Right lobe of liver (tissue), 6 donors: ENCODE data around the gene KRTAP5-1. TPM values are rescaled to one million over a fixed set of nuclear protein-coding genes. Genes with fewer than 3 reads are reported as not detected.

Source experiments
- ATAC-seq, 4 donors: fragments of 200-7000 bp; cut with Tn5 transposase; one replicate each; pipeline ENCODE4 v1.9.1; 2020; ENCODE audit warnings: mild to moderate bottlenecking in 4 of 4, moderate library complexity in 4 of 4
- DNase-seq, 3 donors: peaks; one replicate each; pipeline ENCODE4 v3.0.0-alpha.2; 2020
- H3K27ac ChIP-seq, 3 donors: fragments of 200-600 bp; one replicate each; pipeline ENCODE4 v1.8.0; 2022
- H3K27me3 ChIP-seq, 2 donors: fragments of 200-600 bp; one replicate each; pipeline ENCODE4 v1.8.0; 2022
- H3K36me3 ChIP-seq, 4 donors: fragments of 200-600 bp; sonication (generic) in 1 of 4; one replicate each; pipeline versions ENCODE4 v1.5.1 to v1.8.0; 2017 to 2022; ENCODE audit warnings: control low read depth in 1 of 4
- H3K4me1 ChIP-seq, 4 donors: fragments of 200-600 bp; sonication (generic) in 1 of 4; one replicate each; pipeline versions ENCODE4 v1.5.1 to v1.8.0; 2017 to 2022; ENCODE audit warnings: control low read depth in 1 of 4
- H3K4me3 ChIP-seq, 3 donors: fragments of 200-600 bp; one replicate each; pipeline ENCODE4 v1.8.0; 2022
- H3K9me3 ChIP-seq, 4 donors: fragments of 200-600 bp; sonication (generic) in 1 of 4; one replicate each; pipeline versions ENCODE4 v1.5.1 to v1.8.0; 2017 to 2022; ENCODE audit warnings: control low read depth in 1 of 4
- POLR2A ChIP-seq: fragments of 450-650 bp; IDR thresholded peaks from one replicate; pipeline ENCODE4 v1.6.1; 2017; ENCODE audit warnings: antibody characterized with exemption, mild to moderate bottlenecking
- WGBS: methylation state at CpG from one replicate; pipeline ENCODE4 v1.1.6; 2018; ENCODE audit warnings: low coverage, low lambda C conversion rate; ENCODE audit not compliant: insufficient coverage; ENCODE audit errors: missing lambda C conversion rate; 5-methylcytosine and 5-hydroxymethylcytosine counted together
- intact Hi-C, 2 donors: fragments of 100-400 bp; cut with DNase I; formaldehyde crosslinking; loops; one replicate each; pipeline versions ENCODE4 v1.11.2 to v1.14.1; 2022
- total RNA-seq, 6 experiments: library from RNA; depleted of rRNA in 2 of 6; stranded (reverse); fragments of >200 nt in 2 of 6; fragmentation: NEBNext Ultra II Directional in 3 of 6; extraction: Animal tissue kit (Norgen Biotek cat#: 25700) in 3 of 6; gene quantifications; one replicate each; pipeline versions ENCODE4 v1.1.0 to v1.2.4, GENCODE V29; 2016 to 2023
- TF ChIP-seq, protein P1 (sequence below), 4 donors: fragments of 200-600 bp in 3 of 4; fragments of 450-650 bp in 1 of 4; IDR thresholded peaks; one replicate each; pipeline versions ENCODE4 v1.5.1 to v1.8.0; 2016 to 2022; ENCODE audit warnings: antibody characterized with exemption in 4 of 4, mild to moderate bottlenecking in 2 of 4
- donor health status: DM: no; HTN: yes; CAD: no.
- donor health status: DM: no; HTN: no; CAD: no.
- donor health status: DM: no; HTN: no; CAD: no.
- donor health status: DM: no; HTN: yes; CAD: no.
- donor health status: DM: no; HTN: yes; CAD: no.

KRTAP5-1 gene
- total RNA-seq, 6 experiments from 2014 or later: not detected

DNA sequence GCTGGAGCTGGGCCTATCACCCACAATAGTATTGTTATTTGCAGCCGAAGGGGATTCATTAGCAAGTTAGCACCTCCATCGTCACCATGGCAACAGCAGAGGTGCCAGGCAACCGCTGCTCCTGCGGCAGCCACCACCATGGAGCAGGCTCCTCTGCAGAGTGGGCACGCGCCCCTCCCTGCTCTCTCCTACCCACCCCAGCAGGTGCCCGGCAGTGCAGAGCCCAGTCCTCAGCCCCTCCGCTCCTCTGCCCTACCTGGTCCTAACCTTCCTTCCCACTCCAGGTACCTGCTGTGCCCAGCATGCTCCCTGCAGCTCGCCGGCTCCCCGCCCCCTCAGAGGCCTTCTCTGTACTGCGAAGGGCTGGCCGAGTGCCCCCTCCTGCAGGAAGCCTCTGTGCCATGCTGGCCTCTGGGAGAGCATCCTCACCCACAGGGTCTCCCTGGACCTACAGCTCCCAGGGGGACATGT lies 16.6 kb downstream of the KRTAP5-1 start:
- Histone ChIP-seq H3K4me3 (no peak overlapping the region), H3K36me3 (no peaks in the 10 kb centered on the region), H3K9me3 (no peaks in the 10 kb centered on the region), H3K27me3 (no peaks in the 10 kb centered on the region), H3K4me1 (peaks cover 0 to 9% (median 0%) of the 10 kb centered on the region in 4 donors), H3K27ac (no peak overlapping the region)
- WGBS: 25% methylated on average over 2 of the region's 13 CpGs
- intact Hi-C loops: no loop called here
- ATAC-seq (no peak), DNase-seq (peak in 1 of 3 donors; percentile 20)
- no peak for TF ChIP-seq POLR2A
- TF ChIP-seq, protein P1, sequence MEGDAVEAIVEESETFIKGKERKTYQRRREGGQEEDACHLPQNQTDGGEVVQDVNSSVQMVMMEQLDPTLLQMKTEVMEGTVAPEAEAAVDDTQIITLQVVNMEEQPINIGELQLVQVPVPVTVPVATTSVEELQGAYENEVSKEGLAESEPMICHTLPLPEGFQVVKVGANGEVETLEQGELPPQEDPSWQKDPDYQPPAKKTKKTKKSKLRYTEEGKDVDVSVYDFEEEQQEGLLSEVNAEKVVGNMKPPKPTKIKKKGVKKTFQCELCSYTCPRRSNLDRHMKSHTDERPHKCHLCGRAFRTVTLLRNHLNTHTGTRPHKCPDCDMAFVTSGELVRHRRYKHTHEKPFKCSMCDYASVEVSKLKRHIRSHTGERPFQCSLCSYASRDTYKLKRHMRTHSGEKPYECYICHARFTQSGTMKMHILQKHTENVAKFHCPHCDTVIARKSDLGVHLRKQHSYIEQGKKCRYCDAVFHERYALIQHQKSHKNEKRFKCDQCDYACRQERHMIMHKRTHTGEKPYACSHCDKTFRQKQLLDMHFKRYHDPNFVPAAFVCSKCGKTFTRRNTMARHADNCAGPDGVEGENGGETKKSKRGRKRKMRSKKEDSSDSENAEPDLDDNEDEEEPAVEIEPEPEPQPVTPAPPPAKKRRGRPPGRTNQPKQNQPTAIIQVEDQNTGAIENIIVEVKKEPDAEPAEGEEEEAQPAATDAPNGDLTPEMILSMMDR (IDR thresholded peaks at IDR 0.05): no peak

DNA sequence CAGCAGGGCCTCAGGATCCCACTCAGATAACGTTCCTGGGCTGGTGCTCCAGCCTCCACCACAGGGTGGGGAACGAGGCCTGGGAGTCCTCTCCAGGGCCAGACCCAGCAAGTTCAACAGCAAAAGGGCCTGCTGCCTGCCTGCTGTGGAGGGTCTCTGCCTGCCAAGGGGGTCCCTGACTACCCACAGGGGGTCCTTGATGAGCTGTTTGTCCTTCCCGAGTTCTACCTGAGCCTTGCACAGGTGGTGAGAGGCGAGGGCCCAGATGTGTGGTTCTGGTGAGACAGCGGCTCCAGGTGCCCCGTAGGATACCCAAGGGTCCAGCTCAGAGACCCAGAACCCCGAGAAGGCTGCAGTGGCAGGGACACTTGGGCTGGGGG lies 17.4 kb downstream of the KRTAP5-1 start:
- no peaks in the 10 kb centered on the region for H3K36me3 ChIP-seq
- DNase-seq (no peak), ATAC-seq (no peak)
- no peak for TF ChIP-seq POLR2A
- TF ChIP-seq, protein P1 (IDR thresholded peaks at IDR 0.05): no peak
- no peaks in the 10 kb centered on the region for H3K27me3 ChIP-seq
- intact Hi-C loops: no loop called here
- no peak overlapping the region for H3K4me3 ChIP-seq
- H3K4me1 ChIP-seq: peaks cover 0 to 4% (median 0%) of the 10 kb centered on the region in 4 donors
- no peak overlapping the region for H3K27ac ChIP-seq
- H3K9me3 ChIP-seq: no peaks in the 10 kb centered on the region
- no CpG with 5 or more reads among the region's 7 CpGs for WGBS

DNA sequence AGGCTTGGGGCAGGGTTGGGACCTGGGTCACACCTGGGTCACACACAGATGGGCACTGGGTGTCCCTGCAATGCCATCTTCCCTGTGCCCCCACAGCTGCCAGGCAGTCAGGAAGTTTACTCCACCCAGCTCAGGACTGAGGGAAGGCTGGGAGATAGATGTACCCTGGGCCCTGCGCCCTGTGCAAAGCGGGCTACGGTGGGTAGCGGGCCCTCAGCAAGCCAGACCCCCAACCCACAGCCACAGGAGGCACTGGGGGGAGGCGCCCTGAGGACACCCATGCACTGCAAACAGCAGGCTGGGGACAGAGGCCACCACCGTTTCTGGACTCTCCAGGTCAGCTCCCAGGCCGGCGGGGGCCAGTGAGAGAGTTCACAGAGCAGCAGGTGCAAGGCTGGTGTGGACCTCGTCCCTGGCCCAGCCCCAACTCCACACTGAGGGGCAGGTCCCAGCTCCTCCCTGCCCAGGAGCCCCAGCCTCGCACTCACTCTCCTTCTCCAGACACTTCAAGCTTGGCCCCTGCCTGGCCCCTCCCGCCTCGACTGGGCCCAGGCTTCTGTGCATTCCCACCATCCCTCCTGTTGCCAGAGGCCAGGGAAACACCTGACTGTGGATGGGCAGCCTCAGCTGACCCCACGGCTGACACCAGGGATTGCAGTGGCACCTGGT lies 17.9 kb downstream of the KRTAP5-1 start:
- H3K4me1 ChIP-seq: no peaks in the 10 kb centered on the region
- no peak for ATAC-seq

DNA sequence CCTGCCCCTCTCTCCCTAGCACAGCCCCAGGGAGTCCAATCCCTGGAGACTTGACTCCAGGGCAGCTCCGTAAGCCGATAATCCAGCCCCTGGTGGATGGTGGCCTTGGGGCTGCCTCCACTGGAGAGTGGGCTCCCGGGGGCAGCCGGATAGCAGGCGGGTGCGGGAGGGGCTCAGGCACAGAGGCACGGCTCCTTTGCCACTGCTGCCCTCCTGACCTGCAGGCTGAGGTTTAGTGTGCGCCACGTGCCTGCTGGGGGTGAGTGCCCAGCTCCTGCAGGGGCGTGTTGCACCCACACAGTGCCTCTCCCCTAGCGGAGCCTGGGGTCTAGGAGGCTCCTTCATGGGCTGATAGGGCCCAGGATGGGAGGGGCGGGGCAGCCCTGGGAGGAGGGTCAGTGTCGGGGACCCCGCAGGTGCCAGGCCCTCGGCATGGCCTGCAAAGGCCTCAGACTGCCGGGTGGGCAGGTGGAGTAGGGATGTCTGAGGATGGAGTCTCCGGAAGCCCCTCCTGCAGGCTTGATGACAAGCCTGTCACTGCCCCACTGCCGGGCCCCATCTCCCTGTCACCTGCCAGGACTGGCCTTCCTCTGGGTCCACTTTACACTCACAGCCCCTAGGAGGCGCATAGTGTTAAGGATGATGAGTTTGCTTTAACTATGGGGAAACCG lies 18.6 kb downstream of the KRTAP5-1 start:
- ATAC-seq (no peak), DNase-seq (peak in 1 of 3 donors; percentile 15)
- intact Hi-C loops: no loop called here
- Histone ChIP-seq H3K9me3 (no peaks in the 10 kb centered on the region), H3K27ac (no peak overlapping the region), H3K4me3 (no peak overlapping the region), H3K27me3 (no peaks in the 10 kb centered on the region), H3K36me3 (no peaks in the 10 kb centered on the region), H3K4me1 (no peaks in the 10 kb centered on the region)
- 45% methylated on average over 5 of the region's 20 CpGs for WGBS
- TF ChIP-seq, protein P1 (IDR thresholded peaks at IDR 0.05): no peak
- TF ChIP-seq POLR2A: no peak

More for the DNA sequence above, 17.9 kb downstream of the KRTAP5-1 start:
- no peak for DNase-seq
- TF ChIP-seq POLR2A: no peak
- TF ChIP-seq, protein P1 (IDR thresholded peaks at IDR 0.05): no peak
- intact Hi-C loops: no loop called here
- Histone ChIP-seq H3K4me3 (no peak overlapping the region), H3K9me3 (no peaks in the 10 kb centered on the region), H3K36me3 (no peaks in the 10 kb centered on the region), H3K27me3 (no peaks in the 10 kb centered on the region), H3K27ac (no peak overlapping the region)
- WGBS: 17% methylated on average over 2 of the region's 13 CpGs
